Measurements from ENCODE around the gene ENG.

DNA sequence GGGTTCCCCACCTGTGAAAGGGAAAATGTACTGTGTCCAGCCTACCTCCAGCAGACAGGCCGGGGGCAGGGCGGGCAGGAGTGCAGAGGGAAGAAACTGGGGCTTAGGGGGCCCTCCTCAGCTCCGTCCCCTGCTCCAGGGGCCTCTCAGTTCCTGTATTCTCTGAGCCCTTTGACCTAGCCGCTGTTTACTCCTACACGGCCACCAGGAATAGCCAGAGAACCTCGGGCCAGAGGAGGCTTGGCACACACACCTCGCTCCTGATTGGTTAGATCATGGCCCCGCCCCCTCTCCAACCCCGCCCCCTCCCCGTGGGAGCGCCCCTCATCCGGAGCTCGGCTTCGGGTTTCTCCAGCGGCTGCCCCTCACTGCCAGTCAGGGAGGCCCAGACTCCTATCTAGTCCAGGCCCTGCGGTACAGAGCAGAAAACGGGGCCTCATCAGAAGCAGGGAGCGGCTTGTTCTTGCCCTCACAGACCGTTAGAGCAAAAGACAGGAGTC lies 42.8 kb upstream of the ENG start:
- TF ChIP-seq GATA2 (IDR thresholded peaks at IDR 0.05; ENCODE audit: low read depth, low read length) (no peak), GATA3 (IDR thresholded peaks at IDR 0.05; ENCODE audit: low read depth, low read length) (no peak)
